UCSD-AML1 (cell line): ENCODE data around the gene EXOC3L4.

Experiments used
- DNase-seq: peaks from one replicate; lab custom pipeline; 2025; ENCODE audit not compliant: unreplicated experiment; lab: John Stamatoyannopoulos, UW

Gene EXOC3L4

GRCh38 chr14:103130017-103130764 is 35.7 kb downstream of the EXOC3L4 start:
- DNase-seq = no peak

GRCh38 chr14:103130965-103131364 is 36.4 kb downstream of the EXOC3L4 start:
- no peak for DNase-seq

GRCh38 chr14:103131580-103131979 is 37.1 kb downstream of the EXOC3L4 start:
- no peak for DNase-seq

GRCh38 chr14:103132381-103133209 is 38.1 kb downstream of the EXOC3L4 start:
- DNase-seq = no peak

GRCh38 chr14:103133210-103134140 is 39.0 kb downstream of the EXOC3L4 start:
- DNase-seq = no peak

- DNase-seq = no peak
These were observed 39.9 kb downstream of the EXOC3L4 start for GRCh38 chr14:103134405-103134804.

- no peak for DNase-seq
These were observed 40.4 kb downstream of the EXOC3L4 start for GRCh38 chr14:103134919-103135318.

GRCh38 chr14:103135333-103136260 is 41.1 kb downstream of the EXOC3L4 start:
- no peak for DNase-seq

GRCh38 chr14:103136388-103137271 is 42.1 kb downstream of the EXOC3L4 start:
- DNase-seq = no peak

- DNase-seq = no peak
These were observed 43.3 kb downstream of the EXOC3L4 start for GRCh38 chr14:103137689-103138300.

- no peak for DNase-seq
These were observed 44.0 kb downstream of the EXOC3L4 start for GRCh38 chr14:103138301-103139131.

- DNase-seq = no peak
These were observed 44.9 kb downstream of the EXOC3L4 start for GRCh38 chr14:103139132-103140025.

GRCh38 chr14:103140316-103141109 is 46.0 kb downstream of the EXOC3L4 start:
- DNase-seq = no peak

- DNase-seq = peak; percentile 54
These were observed 46.7 kb downstream of the EXOC3L4 start for GRCh38 chr14:103141117-103141796.

- no peak for DNase-seq
These were observed 47.5 kb downstream of the EXOC3L4 start for GRCh38 chr14:103142026-103142425.
